Activated naive CD4-positive, alpha-beta T cell treated with anti-CD3 and anti-CD28 coated beads for 36 hours (primary cell): ENCODE results near the gene CFI. TPM values are rescaled to one million over a fixed set of nuclear protein-coding genes. Genes with fewer than 3 reads are reported as not detected.

Experiments used
- CTCF ChIA-PET: fragments of 350-600 bp; sonication (Branson Sonifier 250); formaldehyde crosslinking; loops from one replicate; lab custom pipeline; 2021; ENCODE audit warnings: antibody characterized with exemption; lab: Charles Lee
- DNase-seq: peaks from one replicate; pipeline ENCODE4 v3.0.0-alpha.2; 2020
- H3K27ac Mint-ChIP-seq: one replicate; pipeline ENCODE4 v1.8.0; 2021; ENCODE audit warnings: mild to moderate bottlenecking, mixed read lengths
- H3K27me3 Mint-ChIP-seq: one replicate; pipeline ENCODE4 v1.8.0; 2021; ENCODE audit warnings: low read depth, mixed read lengths
- H3K36me3 Mint-ChIP-seq: one replicate; pipeline ENCODE4 v1.8.0; 2021; ENCODE audit warnings: low read depth, mixed read lengths
- H3K4me1 Mint-ChIP-seq: one replicate; pipeline ENCODE4 v1.8.0; 2021; ENCODE audit warnings: low read depth, mixed read lengths
- H3K4me3 Mint-ChIP-seq: one replicate; pipeline ENCODE4 v1.8.0; 2021; ENCODE audit warnings: mild to moderate bottlenecking, moderate library complexity, mixed read lengths
- H3K9me3 Mint-ChIP-seq: one replicate; pipeline ENCODE4 v1.8.0; 2021; ENCODE audit warnings: mixed read lengths
- intact Hi-C: fragments of 100-400 bp; cut with micrococcal nuclease; formaldehyde crosslinking; loops from one replicate; pipeline ENCODE4 v1.15.1; 2023
- total RNA-seq, 2 experiments: library from RNA; stranded (reverse); gene quantifications; one replicate each; pipeline ENCODE4 v1.2.3, GENCODE V29; 2021

CFI gene
- total RNA-seq, 2 experiments from 2014 or later: not detected

- intact Hi-C loops: no loop called here
- no peaks in the 10 kb centered on the region for H3K36me3 Mint-ChIP-seq
- H3K4me1 Mint-ChIP-seq: no peaks in the 10 kb centered on the region
- no peak overlapping the region for H3K27ac Mint-ChIP-seq
- H3K27me3 Mint-ChIP-seq: no peaks in the 10 kb centered on the region
- CTCF ChIA-PET: interaction anchor here (0.6 to 0.7 kb wide), 2 partner anchors 15 to 41 kb away, joined by 3 to 5 read pairs; no protein-coding TSS in a partner anchor
- no peak overlapping the region for H3K4me3 Mint-ChIP-seq
- H3K9me3 Mint-ChIP-seq: no peaks in the 10 kb centered on the region
- no peak for DNase-seq
Measured at GRCh38 chr4:109748114-109748513, 53.7 kb downstream of the CFI start.

- Mint-ChIP-seq H3K9me3 (no peaks in the 10 kb centered on the region), H3K27ac (no peak overlapping the region), H3K27me3 (no peaks in the 10 kb centered on the region), H3K4me1 (no peaks in the 10 kb centered on the region), H3K4me3 (no peak overlapping the region), H3K36me3 (no peaks in the 10 kb centered on the region)
- CTCF ChIA-PET: interaction anchor here (1.2 kb wide), 1 partner anchor 45 kb away, joined by 7 read pairs; no protein-coding TSS in a partner anchor
- DNase-seq: no peak
- intact Hi-C loops: no loop called here
Measured at GRCh38 chr4:109746728-109747127, 55.1 kb downstream of the CFI start.

- CTCF ChIA-PET: interaction anchor here (1.2 kb wide), 1 partner anchor 44 kb away, joined by 7 read pairs; no protein-coding TSS in a partner anchor
- Mint-ChIP-seq H3K4me3 (no peak overlapping the region), H3K36me3 (no peaks in the 10 kb centered on the region), H3K27ac (no peak overlapping the region), H3K9me3 (no peaks in the 10 kb centered on the region), H3K4me1 (no peaks in the 10 kb centered on the region), H3K27me3 (no peaks in the 10 kb centered on the region)
- intact Hi-C loops: no loop called here
- DNase-seq: no peak
Measured at GRCh38 chr4:109745830-109746229, 56.0 kb downstream of the CFI start.

- CTCF ChIA-PET: interaction anchor here (0.7 to 1.0 kb wide), 3 partner anchors 36 to 316 kb away, joined by 3 to 4 read pairs (median 3); no protein-coding TSS in a partner anchor
Measured at GRCh38 chr4:109739547-109739946, 62.3 kb downstream of the CFI start.

GRCh38 chr4:109738104-109738872 lies 63.5 kb downstream of the CFI start:
- intact Hi-C loops: no loop called here
- Mint-ChIP-seq H3K36me3 (no peaks in the 10 kb centered on the region), H3K9me3 (no peaks in the 10 kb centered on the region), H3K27me3 (no peaks in the 10 kb centered on the region), H3K4me3 (no peak overlapping the region), H3K27ac (no peak overlapping the region), H3K4me1 (no peaks in the 10 kb centered on the region)
- no peak for DNase-seq
- CTCF ChIA-PET: interaction anchor here (1.0 kb wide), 2 partner anchors 53 to 315 kb away, joined by 3 to 4 read pairs; no protein-coding TSS in a partner anchor

More at GRCh38 chr4:109739547-109739946, 62.3 kb downstream of the CFI start:
- Mint-ChIP-seq H3K27me3 (no peaks in the 10 kb centered on the region), H3K9me3 (no peaks in the 10 kb centered on the region), H3K4me1 (no peaks in the 10 kb centered on the region), H3K4me3 (no peak overlapping the region), H3K36me3 (no peaks in the 10 kb centered on the region), H3K27ac (no peak overlapping the region)
- no peak for DNase-seq
- intact Hi-C loops: no loop called here

- Mint-ChIP-seq H3K27me3 (no peaks in the 10 kb centered on the region), H3K27ac (no peak overlapping the region), H3K9me3 (no peaks in the 10 kb centered on the region), H3K4me3 (no peak overlapping the region), H3K36me3 (no peaks in the 10 kb centered on the region), H3K4me1 (no peaks in the 10 kb centered on the region)
- intact Hi-C loops: no loop called here
- no peak for DNase-seq
- CTCF ChIA-PET: no interaction called here
Measured at GRCh38 chr4:109735566-109736365, 66.0 kb downstream of the CFI start.

- Mint-ChIP-seq H3K4me1 (peaks cover 4% of the 10 kb centered on the region), H3K27ac (no peak overlapping the region), H3K4me3 (no peak overlapping the region), H3K9me3 (no peaks in the 10 kb centered on the region), H3K27me3 (no peaks in the 10 kb centered on the region), H3K36me3 (no peaks in the 10 kb centered on the region)
- no peak for DNase-seq
- intact Hi-C loops: no loop called here
- CTCF ChIA-PET: interaction anchor here (0.7 kb wide), 1 partner anchor 20 kb away, joined by 3 read pairs; no protein-coding TSS in a partner anchor
Measured at GRCh38 chr4:109733728-109734127, 68.1 kb downstream of the CFI start.

GRCh38 chr4:109730619-109731545 lies 70.9 kb downstream of the CFI start:
- Mint-ChIP-seq H3K4me1 (peaks cover 14% of the 10 kb centered on the region), H3K27me3 (no peaks in the 10 kb centered on the region), H3K36me3 (peaks cover 6% of the 10 kb centered on the region), H3K9me3 (no peaks in the 10 kb centered on the region), H3K27ac (peak overlapping the region; percentile 31), H3K4me3 (peak overlapping the region; percentile 78)
- CTCF ChIA-PET: interaction anchor here (0.6 to 1.0 kb wide), 2 partner anchors 12 to 73 kb away, joined by 3 to 4 read pairs; no protein-coding TSS in a partner anchor
- intact Hi-C loops: loop anchor here (1.0 kb wide), 1 partner anchor 298 kb away; the partner anchor contains the start of gene SEC24B
- DNase-seq: no peak

GRCh38 chr4:109729718-109730618 lies 71.8 kb downstream of the CFI start, which contains the start of gene PLA2G12A:
PLA2G12A (minus strand) TSS chr4:109730070; CDS start chr4:109729809, 261 bp downstream.
- Mint-ChIP-seq H3K9me3 (no peaks in the 10 kb centered on the region), H3K36me3 (peaks cover 7% of the 10 kb centered on the region), H3K27ac (peak within 1 kb of the TSS; percentile 39), H3K27me3 (no peaks in the 10 kb centered on the region), H3K4me1 (peaks cover 15% of the 10 kb centered on the region), H3K4me3 (peak within 1 kb of the TSS; percentile 87)
- CTCF ChIA-PET: interaction anchor here (0.7 to 1.8 kb wide), 3 partner anchors 26 to 74 kb away, joined by 3 to 6 read pairs (median 3); partner anchors contain the start of gene CASP6
- peak; percentile 66 for DNase-seq
- intact Hi-C loops: loop anchor here (1.0 kb wide), 5 partner anchors 27 to 303 kb away; partner anchors contain the start of genes CASP6, GAR1, MCUB and SEC24B

- intact Hi-C loops: loop anchor here (1.0 kb wide), 4 partner anchors 26 to 302 kb away; partner anchors contain the start of genes CASP6, GAR1 and MCUB
- H3K36me3 Mint-ChIP-seq: peaks cover 7% of the 10 kb centered on the region
Measured at GRCh38 chr4:109729117-109729717, 72.6 kb downstream of the CFI start.

More at GRCh38 chr4:109729117-109729717, 72.6 kb downstream of the CFI start:
- Mint-ChIP-seq H3K27me3 (no peaks in the 10 kb centered on the region), H3K4me1 (peaks cover 15% of the 10 kb centered on the region), H3K27ac (no peak overlapping the region), H3K9me3 (no peaks in the 10 kb centered on the region), H3K4me3 (peak overlapping the region; percentile 87)
- CTCF ChIA-PET: interaction anchor here (0.6 to 1.8 kb wide), 3 partner anchors 25 to 105 kb away, joined by 4 to 6 read pairs (median 4); no protein-coding TSS in a partner anchor
- DNase-seq: peak; percentile 37
